ENCODE results near the gene ADGRB3.
"Not testable (repeated sequence)": the region's sequence is repeated elsewhere in the genome, so short reads cannot be mapped to it uniquely, and the experiment has no call there.

Gene ADGRB3

GRCh38 chr6:69111301-69111700 lies 476.2 kb downstream of the ADGRB3 start:
- TF ChIP-seq CTCF (IDR thresholded peaks at IDR 0.05), result no peak
- DNase-seq (ENCODE audit: low spot score), result no peak
- no peak overlapping the region for H3K27ac ChIP-seq
- H3K4me3 ChIP-seq, result no peak overlapping the region

- H3K27ac ChIP-seq, result no peak overlapping the region
- TF ChIP-seq CTCF (IDR thresholded peaks at IDR 0.05), result no peak
- DNase-seq (ENCODE audit: low spot score), result no peak
- H3K4me3 ChIP-seq, result no peak overlapping the region
Measured at GRCh38 chr6:69116658-69117057, 481.6 kb downstream of the ADGRB3 start.

GRCh38 chr6:69121461-69122406 lies 486.7 kb downstream of the ADGRB3 start:
- not testable (repeated sequence) for DNase-seq (ENCODE audit: low spot score); H3K4me3 ChIP-seq; H3K27ac ChIP-seq

GRCh38 chr6:69122407-69122773 lies 487.3 kb downstream of the ADGRB3 start:
- Histone ChIP-seq H3K4me3 (no peak overlapping the region), H3K27ac (no peak overlapping the region)
- no peak for TF ChIP-seq CTCF (IDR thresholded peaks at IDR 0.05)
- no peak for DNase-seq (ENCODE audit: low spot score)

- no peak for TF ChIP-seq CTCF (IDR thresholded peaks at IDR 0.05)
- no peak for DNase-seq (ENCODE audit: low spot score)
- no peak overlapping the region for H3K27ac ChIP-seq
- no peak overlapping the region for H3K4me3 ChIP-seq
Measured at GRCh38 chr6:69128411-69128810, 493.3 kb downstream of the ADGRB3 start.

- no peak overlapping the region for H3K4me3 ChIP-seq
- TF ChIP-seq CTCF (IDR thresholded peaks at IDR 0.05), result no peak
- DNase-seq (ENCODE audit: low spot score), result no peak
- H3K27ac ChIP-seq, result no peak overlapping the region
Measured at GRCh38 chr6:69129046-69129445, 494.0 kb downstream of the ADGRB3 start.

- TF ChIP-seq CTCF (IDR thresholded peaks at IDR 0.05), result no peak
- DNase-seq (ENCODE audit: low spot score), result no peak
- H3K27ac ChIP-seq, result no peak overlapping the region
- peak overlapping the region; percentile 25 for H3K4me3 ChIP-seq
Measured at GRCh38 chr6:69135927-69136326, 500.8 kb downstream of the ADGRB3 start.

Data from coronary artery (tissue), 2 donors.